Activated CD8-positive, alpha-beta memory T cell treated with anti-CD3 and anti-CD28 coated beads for 1 hour (primary cell): Measurements from ENCODE around the gene XKR3.
"Not testable (repeated sequence)": the region's sequence is repeated elsewhere in the genome, so short reads cannot be mapped to it uniquely, and the experiment has no call there.

Experiments used
- DNase-seq, 2 donors: peaks; one replicate each; pipeline ENCODE4 v3.0.0-alpha.2; 2020; ENCODE audit warnings: low read depth in 1 of 2; ENCODE audit errors: extremely low read depth in 1 of 2

The XKR3 gene

DNA sequence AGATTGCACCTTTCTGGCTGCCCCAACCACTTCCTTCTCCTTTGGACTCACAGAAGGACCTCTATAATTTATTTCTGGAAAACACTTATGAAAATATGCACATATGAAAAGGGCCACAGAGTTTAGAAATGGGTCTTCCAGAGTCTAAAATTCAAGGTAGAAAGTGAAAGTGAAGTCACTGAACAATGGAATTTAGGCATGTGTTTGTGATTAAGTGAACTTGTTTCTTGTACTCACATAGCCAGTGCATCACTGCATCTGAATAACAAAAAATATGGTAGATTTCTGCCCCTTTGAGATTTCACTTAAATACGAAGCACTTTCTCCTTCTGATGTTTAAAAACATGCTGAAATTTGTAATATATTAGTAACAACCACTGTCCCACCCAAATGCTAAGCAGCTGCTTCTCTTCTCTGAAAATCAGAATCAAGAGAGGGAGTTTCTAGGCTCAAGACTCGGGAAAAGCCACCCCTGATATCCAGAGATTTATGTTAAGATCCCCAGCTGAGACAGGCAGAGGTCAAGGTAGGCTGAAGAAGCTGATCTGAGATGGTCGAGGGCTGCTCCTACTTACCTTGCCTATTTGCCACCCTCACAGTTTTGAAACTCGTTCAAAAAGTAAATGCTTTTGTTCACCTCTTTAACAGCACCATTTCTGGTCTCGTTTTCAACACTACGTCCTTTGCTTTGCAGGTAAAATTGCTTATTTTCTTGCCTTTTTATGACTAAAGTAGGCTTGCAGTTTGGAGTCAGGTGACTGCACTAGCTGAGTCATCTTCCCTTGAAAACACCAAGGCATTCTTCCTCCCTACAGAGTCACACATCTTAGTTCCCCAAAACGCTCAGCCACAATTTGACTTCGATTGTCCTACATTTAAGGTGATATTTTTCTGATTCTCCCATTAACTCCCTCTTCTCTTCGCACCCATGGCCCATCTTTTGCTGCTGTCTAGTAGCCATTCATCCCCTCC lies at the start of gene XKR3:
XKR3 (minus strand) TSS at position 696 of the 972 bp plus-strand sequence. CDS start 17,338 bp downstream, outside the sequence.
- DNase-seq = no peak

DNA sequence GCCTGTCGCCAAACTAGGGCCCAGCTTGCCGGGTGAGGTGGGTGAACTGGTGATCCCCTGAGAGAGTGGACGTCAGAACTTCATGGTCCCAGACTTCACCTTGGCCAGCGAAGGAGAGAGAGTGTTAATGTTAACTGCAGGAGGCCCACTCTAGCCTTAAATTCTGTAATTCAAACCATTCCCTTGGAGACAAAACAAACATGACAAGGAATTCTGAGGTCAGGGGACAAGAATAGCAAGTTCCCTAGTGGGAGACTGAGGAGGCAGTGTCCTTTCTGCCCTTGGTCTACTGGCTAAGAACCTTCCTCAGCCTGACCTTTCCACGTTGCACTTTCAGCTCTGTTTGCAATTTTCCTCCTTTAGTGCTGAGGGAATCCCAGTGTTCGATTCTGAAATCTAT lies 44.4 kb upstream of the XKR3 start:
- not testable (repeated sequence) for DNase-seq

DNA sequence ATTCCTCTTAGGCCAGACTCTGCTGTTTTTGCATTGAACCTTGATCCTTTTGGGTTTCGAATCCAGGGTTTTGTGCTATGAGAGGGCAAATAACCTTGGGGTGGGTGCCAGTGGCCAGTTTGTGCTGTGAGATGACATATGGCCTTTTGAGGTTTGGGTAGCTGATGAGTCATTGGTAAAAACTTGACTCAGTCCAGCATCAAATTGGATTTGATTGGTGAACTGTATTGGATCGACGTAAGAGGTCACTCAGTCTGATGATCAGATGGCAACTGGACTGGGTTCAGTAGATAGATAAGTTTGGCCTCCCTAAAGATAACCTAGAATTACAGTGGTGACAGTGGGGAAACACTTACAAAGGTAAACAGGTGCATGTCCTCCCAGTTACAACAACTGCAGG lies 41.0 kb upstream of the XKR3 start:
- DNase-seq = no peak

DNA sequence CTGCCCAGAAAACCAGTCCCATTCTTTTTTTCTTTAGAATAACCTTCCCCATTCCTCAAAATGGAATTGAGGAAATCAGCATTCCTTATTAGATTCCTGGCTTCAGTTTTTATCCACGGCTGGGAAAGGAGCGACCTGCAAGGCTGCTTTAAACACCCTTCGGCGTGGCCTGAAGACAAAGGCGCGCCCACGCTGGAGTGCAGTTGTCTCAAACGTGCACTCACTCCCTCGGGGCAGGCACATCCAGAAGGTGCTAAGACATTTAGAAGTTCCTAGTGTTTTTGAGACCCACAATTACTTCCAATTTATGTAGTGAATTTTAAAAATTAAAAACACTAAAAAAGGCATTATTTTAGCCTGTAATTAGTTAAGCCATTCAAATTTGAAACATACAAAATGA lies 31.6 kb upstream of the XKR3 start:
- DNase-seq = not testable (repeated sequence)

DNA sequence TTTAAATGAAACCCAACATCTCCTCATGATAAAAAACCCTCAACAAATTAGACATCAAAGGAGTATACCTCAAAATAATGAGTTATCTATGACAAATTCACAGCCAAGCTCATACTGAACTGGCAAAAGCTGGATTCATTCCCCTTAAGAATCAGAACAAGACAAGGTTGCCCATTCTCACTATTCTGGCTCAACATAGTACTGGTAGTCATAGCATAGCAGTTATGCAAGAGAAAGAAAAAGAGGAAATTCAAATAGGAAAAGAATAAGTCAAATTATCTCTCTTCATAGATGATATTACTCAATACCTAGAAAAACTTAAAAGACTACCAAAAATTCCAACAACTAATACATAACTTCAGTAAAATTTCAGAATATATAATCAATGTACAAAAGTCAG lies 29.4 kb upstream of the XKR3 start:
- no peak for DNase-seq

DNA sequence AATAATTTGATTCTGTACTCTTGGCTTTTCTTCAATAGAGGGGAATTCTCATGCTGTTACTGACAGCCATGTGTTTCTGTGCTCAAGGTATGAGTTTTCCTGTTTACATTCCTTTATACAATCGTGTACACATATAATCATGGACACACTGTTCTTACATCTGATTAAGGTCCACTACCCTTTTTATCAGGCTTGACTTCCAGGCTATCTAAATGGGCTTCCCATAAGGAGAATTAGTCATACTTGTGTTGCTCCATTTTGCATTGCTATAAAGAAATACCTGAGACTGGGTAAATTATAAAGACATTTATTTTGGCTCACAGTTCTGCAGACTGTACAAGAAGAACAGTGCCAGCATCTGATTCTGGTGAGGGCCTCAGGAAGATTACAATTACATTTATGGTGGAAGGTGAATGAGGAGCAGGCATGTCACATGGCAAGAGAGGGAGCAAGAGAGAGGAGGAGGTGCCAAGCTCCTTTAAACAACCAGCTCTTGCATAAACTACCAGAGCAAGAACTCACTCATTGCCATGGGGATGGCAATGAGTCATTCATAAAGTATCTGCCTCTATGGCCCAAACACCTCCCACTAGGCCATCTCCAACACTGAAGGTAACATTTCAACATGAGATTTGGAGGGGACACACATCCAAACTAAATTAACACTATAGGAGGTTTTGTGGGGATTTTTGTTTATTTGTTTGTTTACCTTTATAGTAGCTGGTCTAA lies 26.2 kb upstream of the XKR3 start:
- DNase-seq = not testable (repeated sequence)

DNA sequence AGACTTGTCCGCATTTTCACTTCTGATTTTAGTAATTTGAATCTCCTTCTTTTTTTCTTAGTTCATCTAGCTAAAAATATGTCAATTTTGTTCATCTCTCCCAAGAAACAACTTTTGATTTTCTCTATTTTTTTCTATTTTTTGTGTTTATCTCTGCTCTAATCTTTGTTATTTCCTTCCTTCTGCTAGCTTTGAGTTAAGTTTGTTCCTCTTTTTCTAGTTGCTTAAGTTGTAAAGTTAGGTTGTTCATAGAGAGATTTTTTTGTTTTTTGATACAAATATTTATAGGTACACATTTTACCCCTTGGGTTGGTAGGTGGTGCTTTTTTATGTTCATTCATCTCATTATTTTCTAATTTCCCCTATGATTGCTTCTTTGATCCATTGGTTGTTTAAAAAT lies 22.1 kb upstream of the XKR3 start:
- no peak for DNase-seq

DNA sequence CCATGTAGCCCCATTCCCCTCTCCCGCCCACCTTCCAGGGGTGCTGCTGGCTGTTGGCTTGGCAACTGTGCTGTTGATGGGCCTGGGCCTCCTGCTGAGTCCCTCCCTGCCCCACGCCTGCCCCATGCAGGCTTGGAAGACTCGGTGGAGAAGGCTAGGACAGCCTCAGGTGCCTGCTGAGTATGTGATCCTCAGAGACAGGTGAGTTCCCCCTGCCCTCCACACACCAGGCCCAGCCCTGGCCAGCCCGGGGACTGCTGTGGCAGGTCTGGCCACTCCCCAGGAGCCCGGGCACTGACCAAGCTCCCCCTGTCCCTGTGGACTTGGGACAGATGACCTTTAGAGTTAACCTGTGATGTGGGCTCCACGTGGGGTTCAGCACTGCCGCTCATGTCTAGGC lies 20.7 kb upstream of the XKR3 start:
- no peak for DNase-seq

DNA sequence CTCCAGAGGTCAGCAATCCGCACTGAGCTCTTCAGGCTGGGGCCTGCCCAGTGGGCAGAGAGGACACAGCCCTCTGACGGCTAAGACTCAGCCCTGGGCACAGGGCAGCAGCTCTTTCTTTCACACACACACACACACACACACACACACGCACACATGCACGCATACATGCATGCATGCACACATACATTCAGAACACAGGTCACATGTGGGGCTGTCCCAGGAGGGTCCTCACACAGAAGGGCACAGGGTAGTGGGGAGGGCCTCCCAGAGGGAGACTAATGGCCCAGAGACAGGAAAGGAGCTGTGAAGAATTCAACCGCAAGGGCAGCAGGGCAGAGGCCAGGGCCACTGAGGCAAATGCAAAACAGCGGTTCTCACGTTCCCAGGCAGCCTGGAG lies 20.3 kb upstream of the XKR3 start:
- DNase-seq = no peak

DNA sequence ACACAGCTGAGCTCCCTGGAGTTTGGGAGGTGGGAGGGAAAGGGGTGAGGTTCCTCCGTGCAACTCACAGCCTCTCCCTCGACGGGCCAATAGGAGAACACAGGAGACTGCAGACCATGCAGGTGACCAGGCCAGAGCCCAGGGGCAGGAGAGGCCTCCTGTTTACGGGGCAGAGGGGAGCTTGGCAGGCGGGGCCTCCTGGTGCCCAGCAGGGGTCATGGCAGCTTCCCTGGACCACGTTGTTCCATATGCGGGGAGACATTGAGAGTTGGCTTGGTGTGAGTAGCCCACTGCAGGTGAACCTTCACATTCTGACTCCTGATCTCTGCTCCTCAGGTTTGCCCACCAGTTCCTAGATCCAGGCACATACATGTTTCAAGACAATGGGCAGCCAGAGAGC lies 19.3 kb upstream of the XKR3 start:
- DNase-seq = no peak

DNA sequence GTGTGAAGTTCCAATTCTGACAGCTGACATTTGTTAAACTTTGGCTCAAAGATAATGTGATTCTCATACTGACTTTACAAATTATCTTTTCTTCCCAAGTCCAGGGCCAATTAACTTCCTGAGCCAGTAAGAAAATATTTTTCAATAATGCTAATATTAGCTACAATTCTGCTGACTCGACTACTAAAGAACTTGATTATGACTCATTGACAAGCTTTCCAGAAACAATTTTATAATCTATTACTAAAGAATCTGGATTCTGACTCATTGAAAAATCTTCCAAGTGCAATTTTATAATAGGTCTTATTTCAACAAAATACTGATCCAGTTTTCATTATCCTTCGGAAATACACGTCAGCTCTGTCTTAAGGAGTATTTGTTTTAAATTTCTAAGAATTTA lies 12.9 kb upstream of the XKR3 start:
- DNase-seq = no peak

DNA sequence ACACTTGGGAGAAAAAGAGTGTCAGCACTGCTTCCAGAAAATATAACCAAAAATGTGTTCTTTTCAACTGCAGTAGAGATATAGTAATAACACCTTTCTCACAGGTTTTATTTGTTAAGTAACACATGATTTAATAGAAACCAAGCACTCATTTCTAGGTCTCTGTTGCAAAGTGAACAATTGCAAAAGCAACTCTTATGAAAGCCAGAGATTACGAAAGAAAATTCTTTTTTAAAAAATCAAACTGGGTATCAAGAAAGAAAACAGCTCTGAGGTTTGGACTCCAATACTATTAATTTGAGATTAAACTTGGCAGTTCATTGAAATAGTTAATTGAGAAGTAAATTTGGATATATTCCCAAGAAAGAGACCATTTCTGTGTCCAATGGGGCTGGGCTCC lies 9.8 kb upstream of the XKR3 start:
- no peak for DNase-seq

DNA sequence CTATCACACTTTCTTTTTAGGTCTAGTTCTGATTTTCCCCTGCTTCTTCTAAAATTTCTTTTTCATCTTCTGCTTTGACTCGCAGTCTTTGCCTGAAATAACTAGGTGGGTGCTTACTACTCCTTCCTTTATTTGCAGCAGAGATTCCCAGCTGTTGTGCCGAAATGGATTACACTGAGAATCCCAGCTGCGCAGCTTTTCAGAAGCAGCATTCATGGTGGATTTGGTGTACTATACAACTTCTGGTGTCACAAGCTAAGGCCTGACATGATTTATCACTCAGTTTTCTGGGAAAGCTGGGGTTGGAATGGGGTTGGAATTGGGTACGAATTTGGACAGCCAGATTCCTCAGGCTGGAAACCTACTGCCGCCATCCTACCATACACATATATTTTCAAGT lies 6.0 kb upstream of the XKR3 start:
- DNase-seq = no peak

DNA sequence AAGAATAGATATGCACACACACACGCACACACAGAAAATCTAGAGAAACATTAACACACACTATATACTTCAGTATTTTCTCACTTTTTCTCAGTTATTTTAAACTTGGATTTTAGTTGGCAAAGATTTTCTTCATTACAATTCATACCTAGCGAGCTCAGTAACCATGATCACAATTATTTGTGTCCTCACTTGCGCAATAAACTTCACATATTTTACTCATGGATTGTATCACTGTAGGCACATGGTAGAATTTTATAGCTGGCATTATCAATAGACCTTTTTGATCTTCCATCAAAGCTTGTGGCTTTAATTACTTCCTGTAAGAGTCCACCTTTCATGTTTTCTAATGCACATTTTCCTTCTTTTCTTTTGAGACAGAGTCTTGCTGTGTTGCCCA lies 4.8 kb upstream of the XKR3 start:
- DNase-seq = no peak

DNA sequence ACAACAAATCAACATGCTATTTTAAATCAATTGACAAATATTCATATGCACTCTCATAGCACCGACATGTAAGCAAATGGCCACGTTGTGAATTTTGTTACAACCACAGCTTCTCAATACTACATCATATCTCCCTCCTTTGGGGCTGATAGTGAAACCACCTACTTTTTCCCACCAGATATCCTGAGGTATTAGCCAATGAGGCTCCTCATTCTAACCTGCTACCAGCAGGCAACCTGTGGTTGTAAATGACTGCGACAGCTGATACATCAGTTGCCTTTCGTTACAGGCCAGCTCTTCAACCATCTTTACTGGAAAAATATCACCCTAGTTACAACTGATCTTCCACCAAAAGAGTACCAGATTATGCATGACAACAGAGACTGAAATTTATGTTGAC lies 3.7 kb upstream of the XKR3 start:
- no peak for DNase-seq

DNA sequence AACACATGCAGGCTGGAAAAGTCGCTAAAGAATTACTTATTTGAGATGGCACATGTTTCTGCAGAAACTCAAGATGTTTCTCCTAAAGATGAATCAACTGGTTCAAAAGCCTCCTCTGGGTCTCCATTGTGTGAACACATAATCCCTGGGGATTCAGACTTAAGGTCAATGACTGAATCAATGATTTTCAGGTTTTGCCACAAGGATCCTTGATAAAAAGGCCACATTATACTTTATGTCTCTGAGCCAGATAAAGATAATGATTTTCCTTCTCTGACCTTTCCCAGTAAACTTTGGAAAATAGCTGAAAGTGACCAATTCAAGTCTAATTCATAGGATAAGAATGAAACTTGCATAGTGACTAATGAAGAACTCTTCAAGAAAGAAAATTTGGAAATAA lies 2.3 kb upstream of the XKR3 start:
- no peak for DNase-seq

DNA sequence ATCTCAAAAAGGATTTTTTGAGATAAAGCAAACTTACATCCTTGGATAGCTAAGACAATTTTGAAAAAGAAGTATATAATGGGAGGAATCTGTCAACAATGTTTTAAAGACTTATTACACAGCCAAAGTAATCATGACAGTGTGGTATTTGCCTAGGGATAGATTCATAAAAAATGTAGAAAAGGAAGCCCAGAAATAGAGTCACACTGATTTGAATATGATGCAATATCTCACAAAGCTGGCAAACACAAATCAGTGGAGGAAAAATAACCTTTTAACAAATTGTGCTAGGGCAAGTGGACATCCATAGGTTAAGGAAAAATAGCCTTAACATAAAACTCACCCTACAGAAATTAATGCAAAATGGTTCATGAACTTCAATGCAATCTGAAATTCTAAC lies 6.0 kb downstream of the XKR3 start:
- no peak for DNase-seq

DNA sequence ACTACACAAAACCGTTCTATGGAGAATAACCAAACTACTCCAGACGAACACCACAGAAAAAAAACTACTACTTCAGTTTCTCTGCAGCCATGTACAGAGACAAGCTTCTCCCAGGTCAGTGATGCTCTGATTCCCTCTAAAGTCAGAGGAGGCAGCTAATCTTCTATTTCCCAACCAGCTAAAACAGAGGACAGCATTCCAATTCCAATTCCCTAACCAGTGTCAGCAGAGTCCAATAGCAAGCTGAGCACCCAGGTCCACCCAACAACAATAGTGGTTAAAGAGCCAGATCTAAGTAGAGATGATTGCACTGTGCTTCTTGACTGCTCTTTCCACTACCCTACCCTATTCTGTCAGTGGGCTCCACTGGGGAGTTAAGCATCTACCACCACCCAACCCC lies 6.7 kb downstream of the XKR3 start:
- no peak for DNase-seq

DNA sequence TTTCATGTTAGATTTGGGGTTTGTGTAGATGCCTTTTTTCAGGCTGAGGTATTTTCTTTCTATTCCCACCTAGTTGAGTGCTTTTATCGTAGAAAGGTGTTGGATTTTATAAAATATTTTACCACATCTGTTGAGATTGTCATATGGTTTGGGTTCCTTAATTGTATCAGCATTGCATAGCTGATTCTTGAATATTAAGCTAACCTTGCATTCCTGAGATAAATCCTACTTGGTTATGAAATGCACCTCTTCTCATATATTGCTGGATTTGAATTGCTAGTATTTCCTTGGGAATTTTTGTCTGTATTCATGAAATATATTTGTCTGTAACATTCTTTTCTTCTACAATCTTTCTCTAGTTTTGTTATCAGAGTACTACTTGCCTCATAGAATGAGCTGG lies 10.1 kb downstream of the XKR3 start:
- DNase-seq = no peak

DNA sequence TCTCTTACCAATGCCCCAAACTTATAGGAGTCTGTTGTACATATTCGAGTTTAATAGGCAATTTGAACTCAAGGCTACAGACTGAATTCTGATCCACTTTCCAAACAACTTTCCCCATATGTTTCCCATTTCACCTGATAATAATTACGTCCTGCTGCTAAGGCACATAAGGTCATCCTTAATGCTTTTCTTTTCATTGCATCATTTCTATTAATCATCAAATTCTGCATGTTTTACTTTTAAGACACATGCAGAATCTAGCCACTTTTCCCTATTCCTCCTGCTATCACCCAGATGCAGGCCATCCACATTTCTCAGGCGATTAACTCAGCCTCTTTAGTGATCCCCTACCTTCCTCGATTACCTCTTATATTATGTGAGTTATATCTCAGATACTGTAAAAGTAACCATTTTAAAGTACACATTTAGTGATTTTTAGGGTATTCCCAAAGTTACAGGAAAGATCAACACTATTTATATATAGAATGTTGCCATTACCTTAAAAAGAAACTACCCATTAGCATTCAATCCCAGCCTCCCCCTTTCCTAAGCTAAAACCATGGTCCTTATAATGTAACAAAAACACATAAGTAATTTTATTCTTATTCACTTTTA lies 14.9 kb downstream of the XKR3 start:
- no peak for DNase-seq

DNA sequence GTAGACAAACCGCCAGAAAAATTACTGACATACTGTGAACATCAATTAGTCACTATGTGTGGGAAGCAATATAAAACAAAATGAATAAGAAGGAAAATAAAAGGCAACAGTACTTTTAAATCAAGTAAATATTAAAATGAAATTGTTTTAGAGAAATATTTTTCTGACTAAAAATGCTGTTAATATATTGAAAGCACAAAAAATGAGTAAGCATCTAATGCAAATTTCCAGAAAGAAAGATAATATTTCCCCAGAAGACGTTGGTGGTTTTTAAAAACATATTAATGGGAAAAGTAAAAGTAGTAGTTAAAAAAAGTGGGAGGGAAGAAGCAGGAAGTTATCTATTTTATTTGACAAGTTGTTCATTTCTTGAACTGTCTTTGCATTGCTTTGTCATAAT lies 16.5 kb downstream of the XKR3 start:
- DNase-seq = no peak

DNA sequence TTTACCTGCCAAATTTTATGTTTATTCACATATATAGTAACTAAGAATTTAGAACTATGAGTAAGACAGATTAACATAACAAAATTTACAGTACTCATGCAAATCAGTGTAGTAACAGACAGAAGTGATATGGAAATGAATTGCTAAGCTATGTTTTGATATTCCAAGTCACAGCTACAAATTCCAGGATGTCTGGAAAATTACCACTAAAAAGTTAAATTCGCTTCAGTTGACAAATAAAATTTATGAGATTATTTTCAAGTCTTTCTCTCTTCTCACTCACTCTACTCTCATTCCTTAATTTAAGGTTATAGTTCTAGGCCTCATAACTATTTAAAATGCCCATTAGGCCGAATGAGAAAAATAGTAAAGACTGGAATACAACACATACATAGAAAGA lies 18.1 kb downstream of the XKR3 start:
- no peak for DNase-seq
